GM13977 (cell line): ENCODE data around the gene SLC5A1.

ENCODE experiments used
- DNase-seq: peaks from one replicate; pipeline ENCODE4 v3.0.0; 2012; ENCODE audit warnings: low spot score
- CTCF ChIP-seq: IDR thresholded peaks from 2 replicates; pipeline ENCODE4 v1.5.1; 2012; ENCODE audit warnings: mild to moderate bottlenecking, control low read depth; ENCODE audit not compliant: insufficient read depth; ENCODE audit errors: extremely low read depth, missing control alignments
- in situ Hi-C: fragments of 300-500 bp; cut with MboI; formaldehyde crosslinking; loops from one replicate; pipeline ENCODE4 v1.12.0; 2022; ENCODE audit warnings: low sequenced_read_pairs, low pct_unique_long_range_greater_than_20kb, mixed read lengths, inconsistent platforms; ENCODE audit not compliant: unreplicated experiment

SLC5A1 gene

GRCh38 chr22:32044477-32044876 lies 1.4 kb downstream of the SLC5A1 start:
- no peak for DNase-seq
- TF ChIP-seq CTCF, result no peak
- in situ Hi-C loops, result no loop called here

- no peak for TF ChIP-seq CTCF
- in situ Hi-C loops, result no loop called here
- DNase-seq, result no peak
These were observed 1.9 kb downstream of the SLC5A1 start for GRCh38 chr22:32044913-32045312.

GRCh38 chr22:32048069-32048468 lies 5.0 kb downstream of the SLC5A1 start:
- in situ Hi-C loops, result no loop called here
- no peak for DNase-seq
- no peak for TF ChIP-seq CTCF

GRCh38 chr22:32050678-32051515 lies 7.8 kb downstream of the SLC5A1 start:
- peak; percentile 54 for DNase-seq
- TF ChIP-seq CTCF, result no peak
- in situ Hi-C loops, result no loop called here

- TF ChIP-seq CTCF, result no peak
- in situ Hi-C loops, result no loop called here
- no peak for DNase-seq
These were observed 9.2 kb downstream of the SLC5A1 start for GRCh38 chr22:32052244-32052643.

GRCh38 chr22:32052936-32053791 lies 10.1 kb downstream of the SLC5A1 start:
- no peak for DNase-seq
- no peak for TF ChIP-seq CTCF
- in situ Hi-C loops, result no loop called here
